ENCODE data around the gene IL6ST.

IL6ST gene

DNA sequence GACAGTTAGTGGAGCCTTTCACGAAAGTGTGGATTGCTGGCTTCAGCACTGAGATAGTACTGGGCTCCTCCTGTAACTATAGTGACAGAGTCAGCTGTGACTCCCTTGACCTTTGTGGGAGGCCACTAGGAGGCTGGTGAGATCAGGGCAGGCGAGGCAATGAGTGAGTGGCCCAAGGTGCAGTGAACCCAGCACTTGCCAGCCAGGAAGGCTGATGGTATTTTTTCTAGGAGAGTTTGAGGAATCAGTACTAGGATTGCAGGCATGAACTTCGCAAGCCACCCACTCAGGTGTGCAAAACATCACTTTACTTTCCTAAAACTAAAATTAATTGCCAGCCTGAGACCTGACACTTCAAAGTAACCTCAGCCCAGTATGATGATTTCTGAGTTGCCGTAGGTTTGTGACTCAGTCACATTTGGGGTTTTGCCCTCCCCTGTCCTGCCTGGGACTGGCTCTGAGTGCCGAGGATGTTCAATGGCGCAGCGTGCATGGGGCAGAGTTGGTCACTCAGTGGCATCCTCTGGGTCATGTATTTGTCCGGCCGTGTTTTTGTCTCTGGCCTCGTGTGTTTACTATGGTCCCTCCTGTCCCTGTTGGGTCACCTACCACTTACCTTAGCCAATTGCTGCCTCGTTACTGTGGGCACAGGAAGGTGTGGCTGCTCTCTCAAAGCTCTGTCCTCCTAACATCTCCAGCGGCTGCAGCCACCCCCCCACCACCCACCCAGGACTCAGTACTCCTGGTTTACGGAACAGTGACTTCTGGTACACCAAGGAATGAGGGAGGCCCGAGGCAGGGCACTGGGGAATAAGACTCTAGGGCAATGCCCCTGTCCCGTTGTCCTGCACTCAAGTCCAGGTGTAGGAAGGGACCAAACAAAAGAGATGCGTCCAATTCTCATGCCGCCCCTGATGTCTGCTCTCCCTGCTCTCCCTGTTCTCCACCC is 76.4 kb downstream of the IL6ST start:
- DNase-seq, result no peak

DNA sequence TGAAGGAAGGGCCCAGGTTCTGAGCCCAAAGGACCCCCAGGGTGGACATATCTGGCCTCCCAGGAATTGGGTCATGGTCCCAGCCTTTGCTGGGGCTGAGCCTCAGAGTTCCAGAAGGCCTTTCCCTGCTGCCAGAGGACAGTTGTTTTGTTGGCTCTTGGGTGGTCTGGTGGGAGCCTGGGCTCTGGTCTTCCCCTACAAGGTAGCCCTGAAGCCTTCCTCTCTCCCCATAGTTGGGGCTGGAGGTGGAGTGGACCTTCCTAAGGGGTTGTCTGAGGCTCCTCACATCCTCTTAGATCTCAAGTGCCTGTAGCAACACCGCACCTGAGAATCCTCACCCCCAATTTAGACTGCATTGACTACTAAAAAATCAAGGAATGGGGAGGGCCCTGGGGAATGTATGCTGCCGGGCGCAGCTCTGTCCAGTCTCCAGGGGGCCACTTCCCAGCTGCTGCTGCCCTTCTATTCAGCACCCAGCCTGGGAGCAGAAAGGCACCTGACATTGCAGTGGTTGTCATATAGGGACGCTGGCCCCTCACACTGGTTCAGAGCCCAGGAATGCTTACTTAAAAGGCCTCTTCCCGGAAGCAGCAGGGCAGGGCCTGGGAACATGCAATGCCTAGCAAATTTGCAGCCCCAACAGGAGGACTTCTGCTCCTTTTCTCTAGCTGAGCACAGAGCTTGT is 77.2 kb downstream of the IL6ST start:
- DNase-seq, result no peak

DNA sequence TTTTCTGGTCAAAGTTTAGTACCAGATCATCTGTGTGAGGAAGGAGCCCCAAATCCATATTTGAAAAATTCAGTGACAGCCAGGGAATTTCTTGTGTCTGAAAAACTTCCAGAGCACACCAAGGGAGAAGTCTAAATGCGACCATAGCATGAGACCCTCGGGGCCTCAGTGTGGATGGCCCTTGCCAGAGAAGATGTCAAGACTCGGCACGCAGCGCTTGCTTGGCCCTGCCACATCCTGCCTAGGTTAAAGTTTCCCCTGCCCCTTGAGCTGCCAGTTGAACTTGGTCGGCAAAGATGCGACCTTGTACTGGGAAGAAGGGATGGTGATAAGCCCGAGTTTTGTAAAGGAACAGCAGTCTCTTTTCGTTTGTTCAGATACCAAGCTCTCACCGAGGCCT is 77.8 kb downstream of the IL6ST start:
- no peak for DNase-seq

DNA sequence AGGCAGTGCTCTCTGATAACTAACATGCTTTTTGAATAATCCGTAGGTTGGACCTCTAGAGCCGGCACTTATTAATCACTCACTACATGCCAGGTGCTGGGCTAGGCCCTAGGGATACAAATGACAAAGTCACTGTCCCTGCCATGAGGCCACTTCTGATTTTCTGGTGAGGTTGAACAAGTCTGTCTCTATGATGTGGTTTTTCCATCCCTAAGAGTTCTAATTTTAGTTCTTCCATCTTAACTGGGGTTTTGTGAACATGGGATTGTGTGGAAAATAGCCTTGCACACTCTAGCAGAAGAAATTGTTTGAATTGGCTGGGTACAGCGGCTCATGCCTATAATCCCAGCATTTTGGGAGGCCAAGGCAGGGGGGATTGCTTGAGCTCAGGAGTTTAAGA is 79.0 kb downstream of the IL6ST start:
- no peak for DNase-seq

DNA sequence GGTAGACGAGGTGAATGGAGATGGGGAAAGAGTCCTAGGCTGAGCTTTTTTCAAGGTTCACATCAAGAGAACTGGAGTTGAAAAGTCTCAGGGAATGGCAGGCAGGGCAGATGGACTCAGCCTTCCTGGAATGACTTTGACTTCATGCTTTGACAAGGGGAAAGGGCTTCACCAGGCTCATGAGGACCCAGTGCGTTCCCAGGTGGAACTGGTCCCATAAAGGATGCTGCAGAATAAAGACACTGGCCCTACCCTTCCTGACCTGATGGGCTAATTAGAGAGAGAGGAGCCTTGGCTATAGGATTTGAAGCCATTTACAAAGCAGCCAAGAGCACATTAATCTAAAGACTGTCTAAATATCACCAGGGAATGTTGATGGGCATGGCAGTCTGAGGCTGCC is 79.8 kb downstream of the IL6ST start:
- DNase-seq, result no peak

DNA sequence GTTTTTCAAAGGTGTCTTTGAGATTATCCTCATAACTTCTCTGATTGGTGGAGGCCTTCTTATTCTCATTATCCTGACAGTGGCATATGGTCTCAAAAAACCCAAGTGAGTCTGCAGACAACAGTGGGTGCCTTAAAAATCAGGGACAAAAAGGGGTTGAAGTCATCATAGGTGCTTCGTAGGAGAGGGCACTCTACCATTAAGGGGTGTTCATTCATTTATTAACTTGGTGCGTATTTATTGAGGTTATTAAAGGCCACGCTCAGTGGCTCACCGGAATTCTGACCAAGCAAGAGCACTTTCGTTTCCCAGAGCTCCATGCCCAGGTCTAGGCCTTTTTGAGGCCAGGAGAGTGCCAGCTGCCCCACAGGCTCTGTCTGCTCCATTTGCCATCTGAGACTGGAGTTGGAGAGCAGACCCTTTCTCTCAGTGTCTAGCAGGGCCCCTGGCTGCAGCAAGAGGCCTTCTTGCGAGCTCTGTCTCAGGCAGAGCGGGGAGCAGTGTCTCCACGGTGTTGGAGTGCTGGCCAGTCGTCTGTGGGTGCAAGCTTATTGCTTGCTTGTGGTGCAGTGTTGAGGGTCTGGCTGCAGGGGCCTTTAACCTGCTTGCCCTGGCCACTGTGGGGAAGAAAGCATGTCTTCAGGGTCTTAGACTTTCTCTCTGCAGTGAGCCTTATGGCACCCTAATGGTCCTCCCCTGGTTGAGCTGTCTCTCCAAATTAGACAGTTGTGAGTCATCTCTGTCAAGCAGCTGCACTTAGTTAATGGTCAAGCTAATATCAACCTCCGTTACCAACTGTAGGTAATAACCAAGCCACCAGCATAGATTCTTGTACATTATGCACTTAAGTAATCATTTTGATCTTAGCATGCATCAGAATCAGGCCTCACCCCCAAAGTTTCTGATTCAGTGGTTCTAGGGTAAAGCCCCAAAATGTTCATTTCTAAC is 81.0 kb downstream of the IL6ST start:
- DNase-seq, result no peak

DNA sequence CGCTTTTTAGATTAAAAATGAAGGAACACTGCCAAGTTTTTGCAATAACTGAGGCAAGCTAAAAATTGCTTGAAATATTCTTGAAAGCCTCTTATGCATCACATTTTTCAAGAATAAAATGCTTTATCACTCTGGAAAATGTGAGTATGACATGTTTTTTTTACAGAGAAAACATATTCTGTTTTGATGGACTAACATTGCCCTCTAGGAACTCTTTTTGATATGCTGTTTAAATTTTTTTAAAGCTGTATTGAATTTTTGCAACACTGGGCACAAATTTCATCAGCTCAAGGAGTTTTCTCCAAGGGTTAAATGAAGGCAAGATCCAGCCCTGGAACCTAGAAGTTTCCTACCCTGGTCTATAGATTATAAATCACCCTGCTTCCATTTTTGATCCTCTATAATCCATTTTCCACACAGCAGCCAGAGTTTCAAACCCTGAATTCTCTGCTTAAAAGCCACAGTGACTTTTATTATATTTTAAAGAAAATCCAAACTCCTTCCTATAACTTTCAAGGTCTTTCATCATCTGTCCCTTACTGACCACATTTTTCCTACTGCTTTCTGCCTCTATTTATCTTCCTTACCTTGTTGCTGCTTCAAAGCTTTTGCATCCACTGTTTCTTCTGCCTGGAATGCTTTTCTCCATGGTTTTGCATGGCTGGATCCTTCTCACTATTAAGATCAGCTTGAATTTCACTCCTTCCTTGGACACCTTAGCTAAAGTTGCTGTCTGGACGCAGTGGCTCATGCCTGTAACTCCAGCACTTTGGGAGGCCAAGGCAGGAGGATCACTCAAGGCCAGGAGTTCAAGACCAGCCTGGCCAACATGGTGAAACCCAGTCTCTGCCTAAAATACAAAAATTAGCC is 82.7 kb downstream of the IL6ST start:
- DNase-seq, result no peak

DNA sequence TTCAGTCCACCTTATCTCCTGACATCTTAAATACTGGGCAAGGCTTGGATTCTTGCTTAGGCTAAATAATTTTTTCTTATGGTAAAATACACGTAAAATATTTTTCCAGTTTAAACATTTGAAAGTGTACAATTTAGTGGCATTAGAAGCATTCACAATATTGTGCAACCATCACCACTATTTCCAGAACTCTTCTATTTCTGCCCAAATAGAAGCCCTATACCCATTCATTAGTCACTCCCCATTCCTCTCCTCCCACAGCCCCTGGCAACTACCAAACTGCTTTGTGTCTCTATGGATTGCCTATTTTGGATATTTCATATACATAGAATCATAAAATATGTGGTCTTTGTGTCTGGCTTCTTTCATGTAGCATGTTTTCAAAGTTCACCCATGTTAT is 86.0 kb downstream of the IL6ST start:
- DNase-seq, result no peak

DNA sequence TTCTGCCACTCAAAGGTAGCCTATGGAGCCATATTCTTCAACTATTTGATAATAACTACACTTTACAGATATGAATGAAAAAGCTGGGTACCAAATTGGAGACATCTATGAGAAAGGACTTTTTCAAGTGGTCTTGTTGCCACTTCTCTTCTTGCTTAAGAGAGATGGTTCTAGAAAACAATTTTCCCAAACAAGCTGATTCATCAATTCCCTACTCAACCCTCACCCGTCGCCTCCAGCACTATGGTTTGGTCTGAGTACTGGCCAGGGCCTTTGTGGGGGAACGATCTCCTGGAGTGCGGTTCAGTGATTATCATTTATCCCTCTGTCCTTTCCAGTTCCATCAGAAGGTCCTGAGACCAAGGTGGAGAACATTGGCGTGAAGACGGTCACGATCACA is 86.8 kb downstream of the IL6ST start:
- DNase-seq, result no peak

DNA sequence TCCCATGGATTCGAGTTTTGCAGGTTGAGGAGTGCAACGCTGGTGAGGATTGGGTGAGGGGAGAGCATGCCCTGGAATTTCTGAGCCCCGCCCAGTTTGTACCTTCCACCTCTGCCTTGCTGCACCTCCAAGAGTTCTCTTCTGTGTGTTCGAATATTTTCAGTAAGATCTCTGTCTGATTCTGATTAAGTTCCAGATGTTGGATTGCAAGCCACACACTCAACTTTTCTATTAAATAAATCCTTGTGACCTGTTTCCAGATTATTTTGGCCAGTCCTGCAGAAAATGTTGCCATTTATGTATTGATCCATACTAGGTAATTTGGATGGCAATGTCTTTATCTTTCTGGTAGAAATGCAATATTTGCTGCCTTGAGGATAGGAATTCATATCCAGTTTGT is 89.5 kb downstream of the IL6ST start:
- no peak for DNase-seq

DNA sequence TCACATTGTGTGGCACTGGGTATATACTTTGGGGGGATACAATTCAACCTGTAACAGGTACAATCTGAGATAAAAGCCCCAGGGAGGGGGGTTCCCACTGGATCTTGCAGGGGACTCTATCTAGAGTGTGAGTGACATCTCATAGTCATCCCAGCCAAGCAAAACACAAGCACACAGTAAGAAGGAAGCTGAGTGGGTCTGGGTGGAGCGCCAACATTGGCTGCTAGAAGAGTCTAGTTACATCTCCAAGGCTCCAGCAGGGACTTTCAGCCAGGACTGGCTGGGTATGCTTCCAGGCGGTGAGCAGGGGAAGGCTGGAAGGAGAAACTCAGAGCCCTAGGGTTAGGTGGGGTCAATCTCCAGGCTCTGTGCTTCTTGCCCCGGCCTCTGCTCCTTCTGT is 90.6 kb downstream of the IL6ST start:
- no peak for DNase-seq

DNA sequence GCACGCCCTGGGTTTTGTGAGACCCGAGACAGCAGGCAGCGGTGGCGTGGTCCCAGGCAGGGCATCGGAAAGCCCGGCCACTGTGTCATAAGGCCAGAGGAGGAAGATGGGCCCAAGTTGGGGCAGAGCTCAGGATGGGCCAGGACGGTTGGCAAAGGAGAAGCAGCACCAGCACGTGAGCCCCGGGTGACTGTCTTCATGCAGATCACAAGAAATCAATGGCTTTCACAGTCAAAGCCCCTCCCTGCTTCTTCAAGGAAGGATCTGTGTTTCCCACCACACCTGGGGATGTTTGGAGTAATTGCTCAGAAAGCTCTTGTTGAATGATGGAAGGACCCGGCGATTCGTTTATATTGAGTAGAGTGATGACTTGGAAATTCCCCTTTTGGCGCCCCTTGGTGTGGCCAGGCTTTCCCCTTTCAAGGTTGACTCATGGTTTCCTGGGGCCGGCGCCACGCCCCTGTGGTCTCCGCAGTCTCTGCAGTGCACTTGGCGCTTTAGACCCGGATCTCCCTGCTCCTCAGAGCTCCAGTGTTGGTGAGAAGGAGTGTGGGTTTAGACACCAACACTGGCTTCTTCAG is 91.6 kb downstream of the IL6ST start:
- DNase-seq, result peak; percentile 54 to 59

DNA sequence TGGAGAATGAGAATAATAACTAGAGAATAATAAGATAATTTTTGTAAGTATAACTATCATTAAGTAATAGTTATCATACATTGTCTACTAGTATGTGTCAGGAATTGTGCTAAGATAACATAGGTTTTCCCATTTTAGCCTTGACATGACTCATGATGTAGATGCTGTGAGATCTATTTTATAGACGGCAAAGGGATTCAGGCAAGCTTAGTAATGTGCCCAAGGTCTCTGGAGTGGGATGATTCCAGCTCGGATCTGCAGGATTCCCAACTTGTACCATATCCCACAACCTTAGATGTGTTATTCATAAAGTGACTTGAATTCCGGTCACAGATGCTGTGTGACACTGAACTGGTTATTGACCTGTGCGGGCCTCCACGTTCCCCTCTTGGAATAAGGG is 92.1 kb downstream of the IL6ST start:
- DNase-seq, result no peak

DNA sequence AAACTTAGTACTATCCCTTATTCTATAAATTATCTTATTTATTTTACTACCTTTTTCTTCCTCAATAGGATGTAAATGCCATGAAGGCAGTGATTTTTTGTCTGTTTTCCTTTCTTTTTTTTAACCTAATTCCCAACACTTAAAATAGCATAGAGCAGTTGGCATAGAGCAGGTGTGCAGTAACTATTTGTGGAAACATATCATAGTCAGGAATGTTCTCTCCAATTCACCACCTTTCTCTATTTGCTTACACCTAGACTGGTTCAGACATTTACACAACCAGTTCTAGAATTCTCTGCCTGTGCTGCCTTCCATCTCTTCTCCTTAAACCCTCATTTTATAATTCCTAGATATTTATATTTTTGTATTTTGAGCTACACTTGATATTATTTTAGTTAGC is 94.0 kb downstream of the IL6ST start:
- no peak for DNase-seq

DNA sequence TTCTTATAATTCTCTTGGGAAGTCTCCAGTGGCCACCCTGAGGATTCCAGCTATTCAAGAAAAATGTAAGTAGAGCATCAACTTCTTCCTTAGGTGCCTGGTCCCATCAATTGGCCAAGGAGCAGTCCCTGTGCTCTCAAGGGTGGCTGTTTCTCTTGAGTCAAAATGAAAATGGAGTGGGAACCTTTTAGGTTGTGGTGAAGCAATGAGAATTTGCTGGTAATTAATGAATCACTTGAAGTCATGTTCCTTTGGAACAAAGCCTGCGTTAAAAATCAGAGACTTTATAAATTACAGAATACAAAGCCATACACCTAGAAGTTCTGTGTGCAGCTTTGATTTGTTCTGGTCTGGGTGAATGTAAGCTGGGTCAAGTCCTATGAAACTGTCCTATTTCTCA is 94.7 kb downstream of the IL6ST start:
- DNase-seq, result no peak

DNA sequence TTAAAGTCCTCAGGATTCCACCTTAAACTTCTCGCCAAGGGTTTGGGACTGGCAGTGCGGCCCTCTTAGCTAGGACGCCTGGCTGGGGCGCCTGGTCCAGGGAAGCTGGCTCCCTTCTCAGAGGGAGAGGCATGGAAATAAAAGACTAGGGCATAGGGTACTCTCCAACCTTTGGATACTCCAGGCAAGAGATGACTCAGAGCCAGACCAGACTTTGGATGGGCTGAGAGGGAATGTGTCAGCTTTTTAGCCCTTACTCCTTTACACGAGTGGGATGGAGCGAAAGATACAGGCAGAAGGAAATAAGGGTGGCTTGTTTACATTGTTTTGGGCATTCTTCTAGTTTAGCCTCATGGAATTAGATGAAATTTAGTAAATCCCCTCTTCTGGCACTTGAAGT is 95.4 kb downstream of the IL6ST start:
- no peak for DNase-seq

DNA sequence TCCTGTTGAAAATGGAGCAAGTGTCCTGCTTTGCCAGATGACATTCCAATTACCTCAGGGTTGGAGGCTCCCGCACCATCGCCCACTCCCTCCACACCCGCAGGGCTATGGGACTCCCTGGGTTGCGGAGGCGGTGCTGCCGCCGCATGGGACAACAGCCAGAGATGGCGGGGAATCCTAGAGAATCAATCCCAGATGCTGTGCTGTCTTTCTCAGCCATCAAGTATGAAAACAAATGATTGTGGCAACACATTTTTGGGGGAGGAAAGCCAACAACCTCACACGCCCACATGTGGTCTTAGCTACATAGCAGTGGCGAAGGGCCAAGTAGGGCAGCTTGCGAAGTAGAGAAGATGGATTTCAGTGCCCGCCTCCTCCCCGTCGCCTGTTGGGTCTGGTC is 96.9 kb downstream of the IL6ST start:
- DNase-seq, result no peak

DNA sequence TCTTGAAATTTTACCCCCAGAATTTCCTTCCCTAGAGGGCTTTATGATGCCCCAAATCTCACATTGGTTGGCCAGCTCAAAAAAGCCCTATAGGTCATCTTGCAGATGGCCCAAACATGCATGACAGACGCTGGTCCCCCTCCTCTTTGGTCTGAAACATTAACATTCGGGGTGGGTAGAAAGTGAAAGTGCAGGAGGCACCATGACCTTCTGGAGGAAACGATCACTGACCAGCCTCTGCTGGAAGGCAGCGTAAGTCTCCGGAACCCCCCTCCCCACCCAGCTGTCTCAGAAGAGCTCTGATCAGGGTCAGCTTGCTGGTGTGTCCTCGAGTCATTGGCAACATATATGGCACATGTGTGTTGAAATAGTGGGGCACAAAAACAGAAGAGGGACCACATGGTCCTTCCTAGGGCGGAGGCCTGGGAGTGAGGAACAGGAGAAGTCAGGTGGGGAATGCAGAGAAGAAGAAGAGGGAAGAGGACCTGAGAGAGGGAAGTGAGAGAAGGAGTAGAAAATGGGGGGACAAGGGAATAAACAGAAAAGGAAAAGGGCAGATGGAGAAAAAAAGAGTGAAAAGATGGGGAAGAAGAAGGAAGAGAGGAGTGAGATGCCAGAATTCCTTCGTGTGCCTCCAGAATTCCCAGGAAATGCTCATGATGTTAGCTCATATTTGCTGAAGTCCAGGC is 97.4 kb downstream of the IL6ST start:
- no peak for DNase-seq

DNA sequence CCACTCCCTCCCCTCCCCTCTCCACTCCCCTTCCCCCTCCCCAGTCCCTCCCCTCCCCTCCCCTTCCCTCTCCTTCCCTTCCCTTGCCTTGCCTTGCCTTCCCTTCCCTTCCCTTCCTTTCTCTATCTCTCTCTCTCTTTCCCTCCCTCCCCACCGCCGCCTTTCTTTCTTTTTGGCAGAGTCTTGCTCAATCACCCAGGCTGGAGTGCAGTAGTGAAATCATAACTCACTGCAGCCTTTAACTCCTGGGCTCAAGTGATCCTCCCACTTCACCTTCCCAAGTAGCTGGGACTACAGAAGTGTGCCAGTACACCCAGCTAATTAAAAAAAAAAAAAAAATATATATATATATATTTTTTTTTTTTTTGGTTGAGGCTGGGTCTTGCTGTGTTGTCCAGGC is 98.1 kb downstream of the IL6ST start:
- DNase-seq, result no peak

DNA sequence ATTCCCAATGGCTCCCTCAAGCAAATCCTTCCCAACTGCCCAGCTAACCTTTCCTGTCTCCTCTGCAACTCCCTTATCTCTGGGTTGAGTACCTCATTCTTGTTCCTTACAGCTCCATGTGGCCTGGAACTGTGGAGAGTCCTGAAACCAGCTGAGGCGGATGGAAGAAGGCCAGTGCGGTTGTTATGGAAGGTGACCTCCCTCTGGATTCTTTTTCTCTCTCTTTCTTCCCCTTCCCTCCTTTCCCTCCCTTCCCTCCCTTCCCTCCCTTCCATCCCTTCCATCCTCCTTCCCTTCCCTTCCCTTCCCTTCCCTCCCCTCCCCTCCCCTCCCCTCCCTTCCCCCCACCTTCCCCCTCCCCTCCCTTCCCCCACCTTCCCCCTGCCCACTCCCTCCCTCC is 98.5 kb downstream of the IL6ST start:
- DNase-seq, result no peak

DNA sequence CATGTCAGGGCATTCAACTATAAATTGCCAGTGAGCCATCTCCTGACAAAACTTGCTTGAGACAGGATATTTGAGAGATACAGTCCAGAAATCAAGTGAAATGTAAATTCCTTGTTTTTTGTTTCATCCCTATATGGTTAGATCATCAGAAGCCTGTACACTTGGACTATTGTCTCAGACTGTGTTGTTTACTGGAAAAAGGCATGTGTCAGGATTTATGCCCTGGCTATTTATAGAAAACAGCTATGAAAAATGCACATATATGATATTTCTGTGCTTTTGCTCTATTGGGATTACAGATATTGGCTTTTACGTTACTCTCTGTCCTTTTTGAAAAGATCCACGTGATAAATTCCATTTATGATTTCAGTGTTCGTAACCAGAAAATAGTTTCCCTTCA is 99.4 kb downstream of the IL6ST start:
- no peak for DNase-seq

All from stimulated activated CD4-positive, alpha-beta T cell treated with anti-CD3 and anti-CD28 coated beads, Interleukin-2, amount 100 ng/mL, for 48 hours (primary cell).